NCI-H446 treated with DMSO at 0.1 percent for 48 hours (cell line): ENCODE measurements around the gene P2RY13.

Experiments
- DNase-seq: peaks from one replicate; lab custom pipeline; 2025; lab: John Stamatoyannopoulos, UW

The P2RY13 gene

DNA sequence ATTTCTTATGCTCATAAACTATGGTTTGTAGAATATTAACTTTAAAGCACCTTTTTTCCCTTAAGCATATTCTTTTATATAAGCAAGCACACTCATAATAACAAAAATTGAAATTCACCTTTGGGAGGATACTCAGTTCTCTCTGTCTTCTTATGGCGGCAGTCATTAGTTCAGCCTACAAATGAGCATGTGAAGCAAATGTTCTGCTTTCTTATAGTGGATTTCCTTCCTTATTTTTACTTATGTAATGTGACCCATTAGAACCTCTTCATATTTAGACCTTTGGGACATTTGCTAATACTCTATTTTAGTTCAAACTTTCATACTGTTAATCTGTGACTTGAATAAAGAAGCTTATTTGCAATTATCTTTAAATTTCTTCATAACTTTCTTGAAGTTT lies at the start of gene P2RY13:
Gene P2RY13, minus strand, starts transcription at position 187 of the 400 bp plus-strand sequence. Its CDS starts 21 bp downstream, at position 166.
- DNase-seq = no peak

DNA sequence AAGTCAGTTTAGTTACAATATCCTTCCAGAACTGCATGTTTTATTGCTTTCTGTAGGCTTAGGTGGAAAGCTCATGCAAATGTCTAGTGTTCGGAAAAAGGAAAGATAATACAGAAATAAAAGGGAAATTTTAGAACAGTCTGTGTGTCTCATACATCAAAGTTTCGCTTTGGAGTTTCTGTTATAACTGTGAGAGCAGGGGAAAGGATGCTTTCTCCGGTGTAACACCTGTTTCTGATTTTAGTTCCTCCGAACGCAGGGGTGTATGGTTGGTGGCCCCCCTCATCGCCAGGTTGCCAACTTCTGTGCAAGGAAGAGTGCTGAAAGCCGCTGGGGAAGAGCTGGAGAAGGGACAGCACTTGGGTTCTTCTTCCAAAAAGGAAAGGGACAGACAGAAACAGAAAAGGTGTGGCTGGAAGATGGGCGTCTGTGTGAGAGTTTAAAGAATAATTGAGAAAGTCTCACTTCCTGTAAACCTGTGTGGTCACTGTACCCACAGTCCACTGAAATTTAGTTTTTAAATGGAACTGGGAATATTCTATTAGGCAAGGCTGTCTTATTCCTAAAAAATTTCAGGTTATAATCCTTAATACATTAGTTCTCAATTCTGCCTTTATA lies 48.5 kb upstream of the P2RY13 start:
- DNase-seq = no peak

DNA sequence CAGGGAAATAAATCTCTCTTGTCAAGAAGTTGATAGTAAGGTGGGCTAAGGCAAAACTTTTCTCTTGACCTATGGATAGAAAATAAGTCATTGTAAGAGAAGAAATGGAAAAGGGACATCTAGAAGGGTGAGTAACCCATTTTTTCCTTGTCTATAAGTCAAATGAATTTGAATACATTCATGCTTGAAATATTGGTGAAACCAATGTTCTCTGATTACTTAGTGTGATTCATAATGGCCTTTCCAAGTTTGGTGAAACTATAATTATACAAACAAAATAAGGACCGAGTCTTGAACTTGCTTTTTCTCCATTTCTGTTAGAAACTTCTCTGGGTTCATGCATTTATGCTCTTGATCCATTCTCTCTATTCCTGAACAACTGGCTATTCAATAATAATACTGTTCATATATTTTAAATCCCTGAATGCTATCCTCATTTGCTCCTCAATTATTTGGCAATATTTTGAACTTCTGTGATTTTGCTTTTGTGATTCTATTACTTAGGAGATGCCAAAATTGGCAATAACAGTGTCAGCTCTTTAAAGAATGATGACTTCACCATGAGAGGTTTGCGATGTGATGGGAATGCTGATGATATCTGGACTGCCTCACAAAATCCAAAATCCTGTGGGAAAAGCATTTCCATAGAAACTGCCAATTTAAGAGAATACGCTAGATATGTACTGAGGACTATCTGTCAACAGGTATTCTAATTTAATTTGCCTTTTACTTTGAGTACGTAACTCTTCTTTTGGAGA lies 42.9 kb upstream of the P2RY13 start:
- no peak for DNase-seq

DNA sequence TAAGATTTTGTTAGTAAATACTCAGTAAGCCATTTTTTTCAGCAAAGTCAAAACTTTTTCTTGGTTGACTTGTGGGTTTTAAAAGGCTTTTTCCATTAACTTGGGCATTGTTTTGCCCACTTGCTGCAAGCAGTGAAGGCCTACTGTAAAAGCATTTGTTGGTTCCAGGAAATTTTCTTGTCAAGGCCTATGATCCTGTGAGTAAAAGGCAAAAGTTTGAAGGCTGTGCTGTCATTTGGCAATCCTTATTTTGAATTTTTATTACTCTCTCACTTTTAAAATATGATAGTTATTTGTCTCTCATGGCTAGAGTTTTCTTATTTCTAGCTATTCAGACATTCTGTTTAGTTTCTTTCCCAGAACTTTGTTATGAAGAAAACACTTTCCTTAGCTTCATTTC lies 42.2 kb upstream of the P2RY13 start:
- no peak for DNase-seq

DNA sequence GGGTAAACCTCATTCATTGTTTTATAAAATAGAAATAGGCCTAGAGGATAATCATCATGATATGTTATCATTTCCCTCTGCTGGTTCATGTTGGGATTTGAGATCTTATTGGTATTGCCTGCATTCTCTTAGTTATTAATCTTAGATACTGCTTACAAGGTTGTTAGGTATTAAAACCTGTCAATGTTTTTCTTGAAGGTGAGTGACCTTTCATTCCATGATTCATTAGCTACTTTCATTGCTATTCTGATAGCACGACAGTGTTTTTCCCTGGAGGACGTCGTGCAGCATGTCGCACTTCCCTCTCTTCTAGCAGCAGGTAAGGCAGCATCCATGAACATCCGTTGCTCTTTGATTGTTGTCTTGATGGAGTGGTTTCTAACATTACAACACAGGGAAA lies 38.1 kb upstream of the P2RY13 start:
- no peak for DNase-seq

DNA sequence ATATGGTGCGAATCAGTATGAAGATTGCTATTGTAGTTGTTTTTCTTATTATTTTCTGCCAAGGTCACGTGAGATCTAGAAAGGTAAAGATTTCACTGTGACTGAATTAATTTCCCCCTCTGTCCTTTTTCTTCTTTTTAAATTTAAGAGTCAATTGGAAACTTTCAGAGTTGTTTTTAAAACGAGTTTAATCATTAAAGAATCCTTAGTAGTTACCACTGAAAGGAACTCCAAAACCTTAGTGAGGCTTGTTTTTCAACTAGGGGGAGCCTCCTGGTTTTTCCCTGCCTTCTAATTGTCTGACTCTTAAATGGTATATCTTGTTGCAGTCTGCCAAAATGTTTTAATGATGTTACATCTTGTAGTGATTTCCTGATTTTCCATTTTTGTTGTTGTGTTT lies 37.6 kb upstream of the P2RY13 start:
- DNase-seq = no peak

DNA sequence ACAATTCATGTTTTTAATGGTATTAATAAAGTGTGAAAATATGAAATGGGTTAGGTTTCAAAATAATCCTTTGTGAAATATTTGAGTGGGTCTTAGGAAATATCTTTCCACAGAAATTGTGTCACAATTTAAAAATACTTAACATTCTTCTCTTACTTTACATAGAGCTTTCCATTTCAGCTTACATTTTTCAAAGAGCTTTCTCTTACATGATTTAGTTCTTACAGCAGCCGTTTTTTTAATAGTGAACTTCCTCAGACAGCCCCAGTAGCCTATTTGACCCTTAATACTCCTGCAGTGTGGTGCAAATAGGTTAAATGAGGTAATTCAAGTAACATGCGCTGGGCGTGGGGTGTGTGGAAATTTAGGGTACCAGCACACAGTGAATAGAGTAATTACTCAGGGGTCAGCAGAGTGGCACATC lies 33.4 kb upstream of the P2RY13 start:
- DNase-seq = no peak

DNA sequence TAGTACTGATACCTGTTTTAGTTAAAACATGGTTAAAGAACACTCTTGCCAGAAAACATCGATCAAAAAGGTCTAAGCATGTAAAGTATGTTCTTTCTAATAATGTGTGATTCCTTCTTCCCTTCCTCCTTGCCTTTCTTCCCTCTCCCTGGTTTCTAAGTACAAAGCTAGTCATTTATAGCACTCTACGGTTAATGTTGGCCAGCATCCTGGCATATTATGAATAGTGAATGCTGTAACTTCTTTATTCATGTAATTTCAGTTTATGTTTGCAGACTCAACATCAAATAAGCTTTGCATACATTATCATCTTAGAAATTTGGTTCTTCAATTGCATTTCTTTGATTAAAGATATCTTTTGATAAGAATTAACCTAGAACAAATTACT lies 28.1 kb upstream of the P2RY13 start:
- DNase-seq = no peak

DNA sequence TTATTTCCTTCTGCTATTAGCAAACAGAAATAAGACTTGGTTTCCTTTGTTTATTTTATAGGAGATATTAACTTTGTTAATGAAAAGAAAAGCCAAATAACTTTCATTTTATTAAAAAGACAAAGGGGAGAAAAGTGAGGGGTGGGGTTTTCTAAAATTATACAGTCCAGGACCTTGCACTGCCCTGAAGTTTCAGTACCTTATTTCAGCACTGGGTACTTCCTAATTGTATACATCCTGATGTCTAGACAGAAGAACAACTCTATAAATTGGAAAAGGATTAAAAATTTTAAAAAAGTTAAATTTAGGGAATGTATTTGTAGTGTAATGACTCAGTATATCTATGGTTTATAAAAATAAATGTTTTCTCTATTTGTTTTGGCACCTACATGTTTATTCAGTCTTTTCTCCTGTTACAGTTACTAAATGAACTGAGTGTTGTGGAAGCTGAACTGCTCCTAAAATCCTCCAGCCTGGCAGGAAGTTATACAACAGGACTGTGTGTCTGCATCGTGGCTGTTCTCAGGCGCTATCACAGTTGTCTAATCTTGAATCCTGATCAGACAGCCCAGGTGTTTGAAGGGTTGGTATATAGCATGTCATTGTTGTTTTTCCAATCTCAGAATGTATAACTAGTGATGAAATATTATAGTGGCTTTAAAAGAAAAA lies 27.6 kb upstream of the P2RY13 start:
- no peak for DNase-seq

DNA sequence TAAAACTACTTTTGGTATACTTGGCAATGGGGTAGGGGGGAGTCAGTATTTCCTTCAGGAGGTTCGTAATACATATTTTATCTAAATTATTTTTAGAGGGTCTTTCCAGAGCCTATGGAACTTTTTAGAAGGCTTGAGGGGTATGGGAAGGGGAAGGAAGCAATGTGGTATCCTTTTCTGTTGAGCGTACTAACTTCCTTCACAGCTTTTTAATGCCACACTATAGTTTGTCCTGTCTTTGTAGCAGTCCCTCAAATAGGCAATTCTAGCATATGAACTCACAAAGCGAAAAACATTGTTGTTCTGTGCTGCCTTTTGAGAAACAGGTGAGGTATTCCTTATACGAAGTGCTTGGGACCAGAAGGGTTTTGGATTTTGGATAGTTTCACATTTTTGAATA lies 22.3 kb upstream of the P2RY13 start:
- no peak for DNase-seq

DNA sequence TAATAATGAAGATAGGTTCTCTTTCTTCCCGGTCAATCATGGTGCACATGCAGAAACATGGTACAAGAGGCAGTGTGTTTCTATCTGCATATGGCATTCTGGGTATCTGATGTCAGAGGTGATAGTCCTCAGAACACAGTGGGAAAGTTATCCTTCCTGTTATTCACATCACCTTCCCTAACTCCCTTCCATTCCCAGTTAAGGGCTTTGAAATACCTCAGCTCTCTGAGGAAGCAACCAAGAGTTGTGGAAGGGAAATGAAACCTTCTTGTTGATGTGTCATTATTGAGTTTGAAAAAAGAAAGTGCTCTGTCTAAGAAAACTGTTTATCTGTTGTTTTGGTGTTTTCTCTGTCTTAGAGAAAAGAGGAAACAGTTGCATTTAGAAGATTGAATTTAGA lies 21.9 kb upstream of the P2RY13 start:
- no peak for DNase-seq

DNA sequence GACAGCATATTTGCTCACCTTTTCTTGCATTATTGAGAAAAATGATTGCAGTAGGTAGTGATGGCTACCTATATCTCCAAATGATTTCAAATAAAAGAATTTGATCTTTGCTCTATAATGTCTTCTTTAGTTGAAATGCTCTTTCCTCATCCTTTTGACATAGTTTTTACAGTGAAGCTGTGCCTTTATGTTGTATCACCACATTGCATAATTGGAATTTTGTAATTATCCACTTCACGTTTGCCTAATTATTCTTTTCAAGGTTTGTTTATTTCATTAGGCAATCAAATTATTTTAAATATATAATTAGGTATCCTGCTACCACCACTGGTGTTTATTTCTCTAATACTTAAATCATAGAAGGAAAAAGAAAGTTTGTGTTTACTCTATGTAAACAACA lies 21.3 kb upstream of the P2RY13 start:
- no peak for DNase-seq

DNA sequence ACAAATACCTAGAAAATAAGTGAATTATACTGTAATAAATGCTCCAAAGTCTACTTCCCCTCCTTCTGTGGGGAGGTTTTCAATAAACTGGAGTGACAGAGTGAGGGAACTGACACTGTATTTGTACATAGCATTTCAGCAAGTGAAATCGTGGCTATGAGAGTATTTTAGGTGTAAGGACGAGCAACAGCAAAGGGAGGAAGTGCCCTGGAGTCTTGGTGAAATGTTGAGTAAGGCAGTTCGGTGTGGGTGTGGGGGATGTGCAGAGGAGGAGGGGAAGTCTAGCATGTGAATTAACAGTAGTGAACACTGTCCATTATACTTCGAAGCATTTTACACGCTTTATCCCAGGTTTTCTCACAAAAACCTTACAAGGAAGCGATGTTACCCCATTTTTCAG lies 18.1 kb upstream of the P2RY13 start:
- DNase-seq = no peak

DNA sequence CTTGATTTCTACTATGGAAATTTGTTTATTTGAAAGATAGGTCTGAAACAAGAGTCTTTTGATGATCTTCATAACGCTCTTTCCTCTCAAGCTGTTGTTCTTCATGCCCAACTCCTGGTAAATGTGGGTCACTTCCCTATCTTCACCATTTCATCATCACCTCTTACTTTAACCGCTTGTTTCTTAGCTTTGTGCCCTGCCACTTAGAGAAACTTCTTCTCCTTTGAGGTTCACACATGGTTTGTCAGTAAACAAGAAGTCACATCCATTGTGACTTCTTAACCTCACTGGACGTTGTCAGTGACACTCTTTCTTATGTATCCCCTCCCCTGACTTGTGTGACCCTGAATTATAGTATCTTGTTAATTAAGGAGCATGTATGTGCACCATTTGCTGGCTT lies 16.9 kb upstream of the P2RY13 start:
- DNase-seq = no peak

DNA sequence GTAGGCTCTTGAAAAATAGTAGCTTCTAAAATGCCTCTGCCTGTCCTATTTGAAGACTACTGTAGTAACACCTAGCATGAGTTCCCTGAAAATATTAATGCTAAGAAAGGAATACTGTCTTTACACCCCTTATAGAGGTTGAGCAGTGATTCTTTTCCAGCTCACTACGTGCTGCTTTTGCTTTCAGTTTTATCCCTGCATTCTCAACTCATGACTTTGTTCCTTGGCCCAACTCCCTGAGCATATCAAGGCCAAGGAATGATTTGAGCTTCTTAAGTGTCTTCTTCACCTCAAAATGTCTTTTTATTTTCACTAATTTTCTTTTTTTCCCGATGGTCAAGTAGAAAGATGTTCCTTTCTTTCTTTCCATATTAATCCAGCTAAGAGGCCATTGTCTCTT lies 16.5 kb upstream of the P2RY13 start:
- DNase-seq = no peak

DNA sequence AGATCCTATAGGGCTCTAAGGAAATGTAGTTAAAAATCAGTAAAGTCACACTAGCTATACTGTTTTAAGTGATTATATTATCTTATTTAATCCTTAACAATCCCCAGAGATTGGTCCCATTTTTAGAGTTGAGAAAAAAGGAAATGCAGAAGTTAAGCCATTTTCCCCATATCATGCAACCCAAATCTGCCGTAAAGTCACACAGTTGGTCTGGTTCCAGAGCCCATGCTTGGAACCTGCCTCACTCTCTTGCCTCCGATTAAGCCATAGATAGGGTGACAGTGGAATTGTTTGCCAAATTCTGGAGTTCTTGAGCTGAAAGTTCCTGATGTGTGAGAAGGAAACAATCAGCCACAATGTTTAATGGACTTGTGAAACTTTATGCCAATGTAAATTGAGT lies 2.3 kb upstream of the P2RY13 start:
- no peak for DNase-seq

DNA sequence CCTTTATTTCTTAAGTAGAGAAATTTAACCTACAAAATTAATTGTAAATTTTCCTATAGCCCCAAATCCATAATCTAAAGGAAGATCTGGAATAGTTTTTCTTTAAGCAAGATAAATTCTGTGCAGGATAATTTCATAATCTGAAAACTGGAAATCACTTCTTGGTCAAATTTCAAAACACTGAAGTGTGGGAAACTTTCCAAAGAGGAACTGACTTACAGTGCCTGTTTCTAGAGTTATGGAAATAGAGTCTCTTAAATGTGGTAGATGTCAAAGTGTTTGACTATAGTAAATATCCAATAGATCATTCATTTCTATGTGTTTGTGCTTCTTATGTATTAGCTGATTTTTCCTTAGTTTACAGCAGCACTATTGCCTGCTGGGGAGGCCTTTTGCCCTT lies 1.6 kb upstream of the P2RY13 start:
- DNase-seq = no peak

DNA sequence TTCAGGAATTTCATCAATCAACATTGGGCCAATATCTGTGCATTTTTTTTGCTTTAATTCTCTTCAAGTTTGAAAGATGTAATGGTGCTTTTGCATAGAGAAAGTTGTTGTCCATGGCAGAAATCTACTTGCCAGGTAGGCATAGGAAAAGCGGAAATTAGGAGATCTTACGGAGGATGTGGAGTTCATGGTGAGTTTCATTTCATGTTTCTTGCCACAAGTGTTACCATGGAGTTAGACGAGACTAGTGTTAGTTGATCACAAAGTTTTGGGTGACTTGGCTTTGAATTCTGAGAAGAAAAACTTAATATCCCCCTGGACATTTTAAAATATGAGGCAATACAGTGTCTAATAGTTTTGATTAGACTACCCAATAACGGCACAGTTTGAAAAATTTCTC lies 1.0 kb upstream of the P2RY13 start:
- DNase-seq = no peak

DNA sequence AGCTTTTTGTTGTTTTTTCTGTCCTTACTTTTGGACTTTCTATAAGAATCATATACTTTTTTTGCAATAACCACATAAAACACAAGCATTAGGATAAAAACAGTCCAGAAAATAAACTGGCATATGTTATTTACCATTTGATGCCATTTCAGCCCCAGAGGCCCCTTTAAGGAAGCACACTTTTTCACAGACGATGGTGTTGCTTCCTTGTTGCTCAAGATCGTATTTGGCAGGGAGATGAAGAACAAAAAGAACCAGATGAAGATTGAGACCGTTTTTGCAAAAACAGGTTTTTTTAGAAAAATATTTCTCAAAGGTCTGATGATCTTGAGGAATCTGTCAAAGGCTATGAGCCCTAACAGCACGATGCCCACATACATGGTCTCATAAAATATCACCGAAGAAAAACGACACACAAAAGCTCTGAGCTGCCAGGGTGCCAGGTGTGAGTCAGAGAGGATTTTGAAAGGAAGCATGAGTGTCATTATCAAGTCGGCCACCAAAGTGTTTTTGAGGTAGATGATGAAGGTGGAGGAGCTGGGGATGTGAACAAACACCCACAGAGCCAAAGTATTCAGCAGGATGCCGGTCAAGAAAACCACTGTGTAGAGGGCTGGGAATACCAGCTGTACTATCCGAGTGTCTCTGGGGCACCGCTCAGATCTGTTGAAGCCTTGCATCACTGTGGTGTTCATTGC lies 902 bp downstream of the P2RY13 start:
- DNase-seq = no peak

DNA sequence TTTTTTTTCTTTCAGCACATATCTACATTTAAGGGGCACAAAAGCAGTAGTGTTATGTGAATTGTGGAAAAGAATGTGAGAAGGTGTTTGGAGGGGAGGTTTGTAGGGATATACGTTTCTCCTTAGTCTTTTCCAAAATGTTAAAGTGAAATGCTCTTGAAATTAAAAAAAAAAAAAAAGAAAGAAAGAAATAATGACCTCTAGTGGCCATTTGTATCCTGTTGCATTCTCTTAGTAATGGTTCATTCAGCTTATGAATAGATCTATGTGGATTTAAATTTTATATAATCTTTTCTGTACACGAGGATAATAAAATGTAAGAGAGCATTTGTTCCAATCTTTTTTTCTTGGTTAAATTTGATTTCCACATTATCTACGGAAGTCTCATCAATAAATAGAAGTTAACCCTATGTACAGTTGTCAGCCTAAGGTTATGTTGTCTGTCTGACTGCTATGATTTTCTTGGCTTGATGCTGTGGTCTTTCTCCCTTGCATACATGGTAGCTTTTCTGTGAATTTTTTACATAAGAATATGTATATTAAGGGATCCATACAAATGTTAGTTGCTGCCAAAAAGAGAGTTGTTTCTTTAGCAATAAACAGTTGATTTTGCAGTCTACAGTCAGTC lies 1.7 kb downstream of the P2RY13 start:
- DNase-seq = peak; percentile 19

DNA sequence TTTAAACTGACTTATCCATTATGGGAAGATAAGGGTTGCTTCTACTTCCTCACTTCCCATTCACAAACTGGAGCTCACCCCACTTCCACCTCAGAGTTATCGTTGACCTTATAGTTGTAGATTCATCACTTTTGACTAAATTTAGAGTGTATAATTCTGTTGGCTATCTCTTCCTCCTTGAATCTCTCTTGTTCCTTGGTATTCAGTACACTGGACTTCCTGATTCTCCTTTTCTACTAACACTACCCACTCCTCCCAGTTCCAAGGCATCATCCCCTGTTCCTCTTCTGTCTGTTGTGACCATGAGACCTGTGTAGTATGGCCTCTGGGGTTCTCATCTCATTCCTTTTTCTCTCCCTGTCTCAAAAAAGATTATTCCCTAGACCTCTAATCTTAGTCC lies 6.8 kb downstream of the P2RY13 start:
- no peak for DNase-seq

DNA sequence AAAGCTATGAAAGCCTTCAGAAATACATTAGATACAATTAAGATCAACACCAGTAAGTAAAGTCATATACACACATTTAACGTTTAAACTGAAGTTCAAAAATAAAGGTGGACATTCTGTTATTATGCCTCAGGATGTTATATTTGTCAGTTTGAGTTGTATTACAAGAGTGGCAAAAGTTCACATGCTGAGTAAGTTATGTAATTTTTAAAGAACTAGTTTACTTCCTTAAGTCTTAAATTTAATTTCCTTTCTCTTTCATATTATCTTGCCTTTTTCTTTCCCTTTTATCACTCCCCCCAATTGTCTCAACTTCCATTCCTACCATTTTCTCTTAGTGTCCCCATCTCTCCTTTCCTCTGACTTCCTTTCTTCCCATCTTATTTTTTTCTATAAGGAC lies 7.8 kb downstream of the P2RY13 start:
- no peak for DNase-seq
